Esophagus squamous epithelium (tissue), 5 donors: ENCODE results near the gene ACSL1. TPM values are rescaled to one million over a fixed set of nuclear protein-coding genes. Genes with fewer than 3 reads are reported as not detected.

Source experiments
- DNase-seq: peaks from one replicate; lab custom pipeline; 2025; lab: John Stamatoyannopoulos, UW
- H3K27ac ChIP-seq, 4 donors: fragments of 200-600 bp; sonication (generic); one replicate each; pipeline ENCODE4 v1.5.1; 2016 to 2019; ENCODE audit warnings: mild to moderate bottlenecking in 1 of 4
- H3K27me3 ChIP-seq, 4 donors: fragments of 200-600 bp; sonication (generic); 1 replicate in 3 of 4; 2 replicates in 1 of 4; pipeline versions ENCODE4 v1.5.1 to v1.6.0; 2017 to 2021; ENCODE audit warnings: antibody characterized with exemption in 1 of 4
- H3K36me3 ChIP-seq, 3 donors: fragments of 200-600 bp; sonication (generic); one replicate each; pipeline ENCODE4 v1.5.1; 2016 to 2019
- H3K4me1 ChIP-seq, 3 donors: fragments of 200-600 bp; sonication (generic); one replicate each; pipeline ENCODE4 v1.5.1; 2017 to 2019
- H3K4me3 ChIP-seq, 4 donors: fragments of 200-600 bp; sonication (generic); 1 replicate in 3 of 4; 2 replicates in 1 of 4; pipeline ENCODE4 v1.5.1; 2016 to 2019; ENCODE audit warnings: mild to moderate bottlenecking in 2 of 4, moderate library complexity in 1 of 4
- H3K9me3 ChIP-seq, 3 donors: fragments of 200-600 bp; sonication (generic); one replicate each; pipeline ENCODE4 v1.5.1; 2016 to 2019
- POLR2A ChIP-seq, 4 donors: fragments of 450-650 bp; IDR thresholded peaks; one replicate each; pipeline ENCODE4 v1.6.1; 2017; ENCODE audit warnings: antibody characterized with exemption in 4 of 4, mild to moderate bottlenecking in 4 of 4, moderate library complexity in 3 of 4
- WGBS, 2 donors: methylation state at CpG; one replicate each; pipeline ENCODE4 v1.1.5; 2018; 5-methylcytosine and 5-hydroxymethylcytosine counted together
- intact Hi-C: fragments of 100-400 bp; cut with DNase I; formaldehyde crosslinking; loops from one replicate; pipeline ENCODE4 v1.15.0; 2022
- total RNA-seq, 4 donors: library from RNA; depleted of rRNA; stranded (reverse); fragments of >200 nt; gene quantifications; one replicate each; pipeline ENCODE4 v1.1.0, GENCODE V29; 2016
- TF ChIP-seq, protein P1 (sequence below), 6 experiments: fragments of 450-650 bp in 4 of 6; fragments of 200-600 bp in 2 of 6; sonication (generic) in 2 of 6; IDR thresholded peaks; one replicate each; pipeline ENCODE4 v1.5.1; 2016 to 2019; ENCODE audit warnings: antibody characterized with exemption in 6 of 6, mild to moderate bottlenecking in 4 of 6, moderate library complexity in 4 of 6
- donor health status: DM: yes; HTN: yes; CAD: no.

The ACSL1 gene
- total RNA-seq, 4 donors from 2014 or later: 59.7 to 101 (median 73.8) TPM

DNA sequence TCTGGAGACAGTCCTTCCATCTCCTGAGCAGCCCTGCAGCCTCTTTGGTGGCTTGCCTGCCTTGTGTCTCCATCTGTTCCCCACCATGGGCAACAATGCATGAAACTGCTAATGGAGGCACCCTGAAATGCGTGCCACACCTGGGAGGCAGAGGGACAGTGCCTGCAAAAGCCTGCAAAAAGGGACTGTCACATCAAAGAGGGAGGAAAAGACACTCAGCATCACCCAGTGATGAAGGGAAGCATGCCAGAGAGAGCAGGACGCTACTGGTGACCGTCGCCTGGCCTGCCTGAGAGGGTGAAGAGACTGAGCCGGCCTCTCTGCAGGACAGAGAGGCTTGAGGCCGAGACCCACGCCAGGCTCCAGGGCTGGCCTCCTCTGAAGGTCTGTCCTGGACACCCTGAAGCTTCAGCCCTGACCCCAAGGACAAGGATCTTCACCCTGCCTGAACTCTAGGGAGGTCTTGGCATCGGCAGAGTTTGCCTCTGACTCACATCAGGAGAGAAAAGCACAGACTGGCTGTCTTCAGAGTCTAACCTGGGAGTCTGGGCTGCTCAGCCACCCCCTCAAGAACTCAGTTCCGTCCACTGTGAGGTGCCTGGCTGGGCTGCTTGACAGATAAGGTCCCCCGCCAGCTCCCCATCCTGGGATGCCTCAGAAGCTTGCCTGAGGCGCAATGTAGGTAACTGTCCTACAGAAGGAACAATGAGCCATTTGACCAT, 8.1 kb downstream of the ACSL1 start:
- WGBS, 2 donors: 83 to 94% methylated on average over 2 to 6 of the region's 11 CpGs
- DNase-seq: no peak
- Histone ChIP-seq H3K9me3 (no peaks in the 10 kb centered on the region), H3K4me1 (peaks cover 13 to 82% (median 13%) of the 10 kb centered on the region in 3 donors), H3K4me3 (no peak overlapping the region), H3K36me3 (no peaks in the 10 kb centered on the region), H3K27ac (no peak overlapping the region), H3K27me3 (no peaks in the 10 kb centered on the region)
- TF ChIP-seq, protein P1, sequence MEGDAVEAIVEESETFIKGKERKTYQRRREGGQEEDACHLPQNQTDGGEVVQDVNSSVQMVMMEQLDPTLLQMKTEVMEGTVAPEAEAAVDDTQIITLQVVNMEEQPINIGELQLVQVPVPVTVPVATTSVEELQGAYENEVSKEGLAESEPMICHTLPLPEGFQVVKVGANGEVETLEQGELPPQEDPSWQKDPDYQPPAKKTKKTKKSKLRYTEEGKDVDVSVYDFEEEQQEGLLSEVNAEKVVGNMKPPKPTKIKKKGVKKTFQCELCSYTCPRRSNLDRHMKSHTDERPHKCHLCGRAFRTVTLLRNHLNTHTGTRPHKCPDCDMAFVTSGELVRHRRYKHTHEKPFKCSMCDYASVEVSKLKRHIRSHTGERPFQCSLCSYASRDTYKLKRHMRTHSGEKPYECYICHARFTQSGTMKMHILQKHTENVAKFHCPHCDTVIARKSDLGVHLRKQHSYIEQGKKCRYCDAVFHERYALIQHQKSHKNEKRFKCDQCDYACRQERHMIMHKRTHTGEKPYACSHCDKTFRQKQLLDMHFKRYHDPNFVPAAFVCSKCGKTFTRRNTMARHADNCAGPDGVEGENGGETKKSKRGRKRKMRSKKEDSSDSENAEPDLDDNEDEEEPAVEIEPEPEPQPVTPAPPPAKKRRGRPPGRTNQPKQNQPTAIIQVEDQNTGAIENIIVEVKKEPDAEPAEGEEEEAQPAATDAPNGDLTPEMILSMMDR (IDR thresholded peaks at IDR 0.05): no peak
- no peak for TF ChIP-seq POLR2A (IDR thresholded peaks at IDR 0.05)
- intact Hi-C loops: no loop called here

DNA sequence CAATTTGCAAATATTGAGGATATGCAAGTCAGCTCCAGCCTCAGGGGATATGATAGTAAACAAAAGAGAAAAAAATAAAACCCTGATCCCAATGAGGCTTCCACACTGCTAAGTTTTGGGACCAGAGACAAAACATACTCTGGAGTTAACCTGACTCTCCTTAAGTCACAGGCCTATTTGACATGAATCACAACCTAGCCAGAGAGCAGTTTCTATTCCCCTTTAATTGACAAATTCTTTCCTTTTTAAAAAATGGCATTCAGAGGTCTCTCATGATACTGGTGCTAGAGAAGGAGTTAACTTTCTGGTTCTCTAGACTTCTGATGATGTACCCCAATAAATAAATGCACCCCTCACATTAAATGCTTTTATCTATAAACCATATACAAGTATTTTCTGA, 8.8 kb downstream of the ACSL1 start:
- DNase-seq: no peak
- no peak overlapping the region for H3K27ac ChIP-seq
- no peaks in the 10 kb centered on the region for H3K27me3 ChIP-seq
- TF ChIP-seq, protein P1 (IDR thresholded peaks at IDR 0.05): no peak
- no peaks in the 10 kb centered on the region for H3K36me3 ChIP-seq
- H3K4me1 ChIP-seq: peaks cover 14 to 89% (median 19%) of the 10 kb centered on the region in 3 donors
- intact Hi-C loops: no loop called here
- no peak overlapping the region for H3K4me3 ChIP-seq
- H3K9me3 ChIP-seq: no peaks in the 10 kb centered on the region

GRCh38 chr4:184815046-184815877, 10.5 kb downstream of the ACSL1 start:
- DNase-seq: peak; percentile 3
- WGBS, 2 donors: 21 to 25% methylated on average over 6 to 11 of the region's 11 CpGs
- Histone ChIP-seq H3K9me3 (no peaks in the 10 kb centered on the region), H3K27me3 (no peaks in the 10 kb centered on the region), H3K36me3 (no peaks in the 10 kb centered on the region), H3K27ac (peak overlapping the region; percentile 62 to 83 (median 74)), H3K4me1 (peaks cover 14 to 83% (median 19%) of the 10 kb centered on the region in 3 donors), H3K4me3 (peak overlapping the region in 1 of 4 donors; percentile 26)
- intact Hi-C loops: no loop called here
- no peak for TF ChIP-seq POLR2A (IDR thresholded peaks at IDR 0.05)

- peaks cover 14 to 77% (median 19%) of the 10 kb centered on the region in 3 donors for H3K4me1 ChIP-seq
- no peaks in the 10 kb centered on the region for H3K36me3 ChIP-seq
- H3K9me3 ChIP-seq: no peaks in the 10 kb centered on the region
- H3K27me3 ChIP-seq: no peaks in the 10 kb centered on the region
- intact Hi-C loops: no loop called here
- peak overlapping the region; percentile 62 to 83 (median 74) for H3K27ac ChIP-seq
- peak overlapping the region in 1 of 4 donors; percentile 26 for H3K4me3 ChIP-seq
- DNase-seq: no peak
- TF ChIP-seq, protein P1 (IDR thresholded peaks at IDR 0.05): no peak
- TF ChIP-seq POLR2A (IDR thresholded peaks at IDR 0.05): no peak
- 31 to 38% methylated on average over 4 to 5 of the region's 5 CpGs for WGBS, 2 donors
These were observed 11.1 kb downstream of the ACSL1 start for GRCh38 chr4:184814686-184815045.

DNA sequence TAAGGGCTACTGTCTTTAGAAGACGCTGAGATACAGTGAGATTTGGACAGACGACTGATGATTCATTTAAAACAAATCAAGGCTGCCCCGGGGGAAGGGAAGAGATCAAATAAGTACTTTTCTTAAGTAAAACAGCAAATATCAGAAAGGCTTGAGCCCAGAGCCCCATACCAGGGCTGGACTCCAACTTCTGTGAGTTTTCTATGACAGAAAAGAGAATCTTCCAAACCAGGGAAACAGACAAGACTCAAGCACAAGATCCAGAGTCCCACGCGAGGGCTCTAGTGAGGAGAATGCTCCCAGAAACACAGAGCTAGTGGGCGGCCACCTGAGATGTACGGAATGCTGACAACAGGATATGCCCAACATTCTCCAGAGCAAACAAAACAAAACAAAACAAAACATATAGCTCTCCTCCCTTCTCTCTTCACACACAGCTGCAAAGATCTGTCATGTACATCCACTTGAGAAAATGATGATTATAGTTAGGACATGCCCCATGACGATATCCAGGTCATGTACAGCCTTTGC, 13.1 kb downstream of the ACSL1 start:
- Histone ChIP-seq H3K9me3 (no peaks in the 10 kb centered on the region), H3K27ac (peak overlapping the region in 3 of 4 donors; percentile 47 to 68 (median 54)), H3K27me3 (no peaks in the 10 kb centered on the region), H3K36me3 (no peaks in the 10 kb centered on the region), H3K4me1 (peaks cover 14 to 73% (median 32%) of the 10 kb centered on the region in 3 donors), H3K4me3 (no peak overlapping the region)
- TF ChIP-seq, protein P1 (IDR thresholded peaks at IDR 0.05): no peak
- TF ChIP-seq POLR2A (IDR thresholded peaks at IDR 0.05): no peak
- WGBS, 2 donors: 45 to 47% methylated on average over 8 of the region's 8 CpGs
- intact Hi-C loops: no loop called here
- DNase-seq: no peak
